Cerebellar cortex (tissue), 1 donor: ENCODE data around the gene DKC1.

Experiments
- DNase-seq: peaks from one replicate; pipeline ENCODE4 v3.0.0-alpha.2; 2015; ENCODE audit warnings: low spot score

DKC1 gene

GRCh38 chrX:154762537-154763296, at the start of gene DKC1:
Gene DKC1, plus strand, starts transcription at chrX:154762864. Its CDS starts 102 bp downstream, at chrX:154762966.
- DNase-seq = peak; percentile 92

DNA sequence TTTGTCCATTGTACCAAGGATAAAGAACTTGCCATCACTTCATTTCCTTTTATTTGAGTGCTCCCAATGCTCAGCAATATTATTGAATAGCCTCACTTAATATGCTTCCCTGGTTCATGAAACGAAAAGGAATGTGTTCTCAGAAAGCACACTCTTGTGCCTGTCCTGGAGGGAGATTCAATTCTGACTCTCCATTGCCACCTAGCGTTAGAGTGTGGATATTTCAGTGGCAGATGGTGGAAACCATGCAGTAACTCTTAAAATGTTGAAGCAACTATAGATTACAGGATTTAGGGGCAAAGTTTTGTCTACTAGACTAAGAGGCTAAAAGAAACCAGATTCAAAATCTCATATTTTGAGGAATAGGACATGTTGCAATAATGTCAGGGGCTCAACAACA, 47.7 kb upstream of the DKC1 start:
- peak; percentile 52 for DNase-seq

GRCh38 chrX:154715825-154716224, 46.8 kb upstream of the DKC1 start:
- DNase-seq = no peak

GRCh38 chrX:154717824-154718223, 44.8 kb upstream of the DKC1 start:
- DNase-seq = no peak

DNA sequence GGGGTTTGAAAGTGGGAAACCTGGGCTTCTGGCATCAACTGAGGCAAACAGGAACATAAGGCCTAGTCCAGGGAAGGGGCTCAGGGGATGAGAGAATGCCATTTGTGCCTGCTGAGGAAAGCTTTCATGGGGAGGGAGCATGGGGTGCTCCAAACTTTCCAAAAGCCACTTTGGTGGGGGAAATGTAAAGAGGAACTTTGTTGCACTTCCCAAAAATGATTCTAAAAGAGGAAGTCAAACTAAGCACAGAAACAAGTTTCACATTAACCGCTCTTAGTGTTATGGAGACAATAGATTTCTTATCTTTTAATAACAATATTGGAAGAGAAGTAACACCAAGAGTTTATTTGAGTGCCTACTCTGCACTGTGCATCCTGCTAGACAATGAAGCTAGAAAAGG, 44.0 kb upstream of the DKC1 start:
- no peak for DNase-seq

DNA sequence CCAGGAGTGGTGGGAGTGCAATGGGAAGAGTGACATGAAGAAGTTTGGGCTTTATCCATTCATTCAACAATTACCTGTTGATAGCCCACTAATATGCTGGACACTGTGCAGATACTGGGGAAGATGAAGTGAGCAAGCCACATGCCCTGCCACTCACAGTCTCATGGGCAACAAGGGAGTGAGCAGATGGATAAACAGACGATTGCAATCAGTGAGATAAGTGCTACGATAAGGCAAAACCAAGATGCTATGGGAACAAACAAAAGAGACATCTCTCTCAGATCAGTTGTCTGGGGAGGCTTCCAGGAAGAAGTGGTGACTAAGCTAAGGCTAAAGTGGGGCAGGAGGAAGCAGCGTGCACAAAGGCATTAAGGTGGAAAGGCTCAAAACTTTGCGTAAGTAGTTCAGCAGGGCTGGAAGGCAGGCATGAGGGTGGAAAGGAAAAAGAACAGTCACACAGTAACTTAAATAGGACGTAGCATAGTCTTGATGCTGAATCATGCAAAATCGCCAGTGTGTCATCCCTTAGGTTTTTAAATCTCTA, 43.5 kb upstream of the DKC1 start:
- DNase-seq = no peak

DNA sequence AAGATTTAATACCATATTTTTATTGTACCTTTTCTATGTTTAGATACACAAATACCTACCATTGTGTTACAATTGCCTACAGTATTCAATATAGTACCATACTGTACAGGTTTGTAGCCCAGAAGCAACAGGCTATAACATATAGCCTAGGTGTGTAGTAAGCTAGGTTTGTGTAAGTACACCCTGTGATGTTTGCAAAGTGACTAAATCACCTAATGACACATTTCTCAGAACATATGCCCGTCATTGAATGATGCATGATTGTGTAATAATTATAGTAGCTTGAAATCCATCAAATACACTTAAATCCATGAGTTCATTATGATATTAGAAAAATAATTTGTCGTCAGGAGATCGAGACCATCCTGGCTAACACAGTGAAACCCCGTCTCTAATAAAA, 42.6 kb upstream of the DKC1 start:
- DNase-seq = no peak

- no peak for DNase-seq
Observed at GRCh38 chrX:154721155-154721554, 41.5 kb upstream of the DKC1 start.

DNA sequence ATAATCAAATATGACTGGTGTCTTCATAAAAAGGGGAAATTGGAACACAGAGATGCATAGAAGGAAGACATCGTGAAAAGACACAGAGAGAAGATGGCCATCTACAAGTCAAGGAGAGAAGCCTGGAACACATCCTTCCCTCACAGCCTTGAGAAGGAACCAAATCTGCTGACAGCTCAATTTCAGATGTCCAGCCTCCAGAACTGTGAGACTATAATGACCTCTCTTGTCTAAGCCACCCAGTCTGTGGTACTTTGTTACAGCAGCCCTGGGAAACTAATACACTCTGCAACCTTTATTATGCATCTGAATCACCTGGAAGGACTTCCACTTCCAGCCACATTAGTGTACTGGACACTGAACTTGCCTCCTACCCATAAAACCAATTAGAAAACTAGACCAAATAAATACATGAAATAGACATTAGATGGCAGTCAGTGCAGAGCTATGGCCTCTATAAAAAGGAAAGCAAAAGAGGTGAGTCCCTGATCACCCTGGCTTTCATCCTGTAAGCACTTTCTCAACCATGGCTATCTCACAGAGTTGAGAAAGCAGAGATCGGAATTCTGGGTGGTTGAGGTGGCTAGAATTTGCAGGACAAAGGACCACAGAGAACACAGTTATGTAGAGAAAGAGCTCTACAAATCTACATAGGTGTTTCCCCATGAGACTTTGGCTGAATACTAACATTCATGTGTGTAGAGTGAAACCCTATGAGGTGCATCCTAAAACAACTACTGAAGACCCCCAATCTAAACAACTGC, 37.5 kb upstream of the DKC1 start:
- DNase-seq = no peak

- DNase-seq = no peak
Observed at GRCh38 chrX:154727418-154727817, 35.2 kb upstream of the DKC1 start.

DNA sequence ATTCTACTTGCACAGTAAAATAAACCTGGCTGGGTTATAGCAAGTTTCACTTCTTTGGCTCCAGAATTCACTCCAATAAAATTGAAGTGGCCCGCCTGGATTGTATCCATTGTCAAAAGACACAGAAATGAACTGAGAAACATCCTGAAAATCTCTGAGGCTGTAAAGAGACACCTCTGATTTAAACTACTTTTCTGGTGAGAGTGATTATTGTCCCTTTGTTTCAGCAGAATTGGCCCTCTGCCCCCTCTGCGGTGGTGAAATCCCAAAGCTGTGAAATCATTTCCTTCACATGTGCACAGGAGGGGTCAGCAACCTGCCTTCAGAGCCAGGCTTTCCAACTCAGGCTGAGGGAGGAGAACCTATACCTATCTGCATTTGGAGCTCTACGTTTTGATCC, 34.8 kb upstream of the DKC1 start:
- no peak for DNase-seq

DNA sequence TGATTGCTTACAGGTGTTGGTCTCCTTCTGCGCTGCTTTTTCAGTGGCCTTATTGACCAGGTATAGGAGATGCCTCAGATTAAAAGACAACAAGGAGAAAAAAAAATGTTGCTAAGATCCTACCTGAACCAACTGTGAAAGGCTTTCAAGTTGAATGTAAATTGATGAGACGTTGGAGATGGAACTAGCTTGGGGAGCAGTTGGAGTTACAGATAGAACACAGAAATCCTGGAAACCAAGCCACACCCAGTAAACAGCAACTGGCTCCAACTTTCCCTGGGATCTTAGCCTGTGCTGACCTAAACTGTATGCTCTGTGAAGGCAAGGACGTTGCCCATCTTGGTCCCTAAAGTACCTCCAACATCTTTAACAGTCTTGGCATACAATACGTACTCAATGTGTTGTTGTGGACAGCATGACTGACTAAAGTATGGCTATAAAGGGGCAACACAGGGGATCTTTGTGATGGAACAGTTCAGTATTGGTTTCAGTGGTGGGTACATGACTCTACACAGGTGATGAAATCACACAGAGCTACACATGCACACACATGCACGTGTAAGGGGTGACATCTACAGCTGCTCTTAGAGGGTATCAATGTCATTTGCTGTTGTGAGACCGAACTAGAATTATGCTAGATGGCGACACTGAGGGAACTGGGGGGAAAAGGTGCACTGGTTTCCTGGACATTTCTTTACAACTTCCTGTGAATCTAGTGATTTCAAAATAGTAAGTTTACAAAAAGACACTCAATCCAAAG, 34.1 kb upstream of the DKC1 start:
- no peak for DNase-seq

DNA sequence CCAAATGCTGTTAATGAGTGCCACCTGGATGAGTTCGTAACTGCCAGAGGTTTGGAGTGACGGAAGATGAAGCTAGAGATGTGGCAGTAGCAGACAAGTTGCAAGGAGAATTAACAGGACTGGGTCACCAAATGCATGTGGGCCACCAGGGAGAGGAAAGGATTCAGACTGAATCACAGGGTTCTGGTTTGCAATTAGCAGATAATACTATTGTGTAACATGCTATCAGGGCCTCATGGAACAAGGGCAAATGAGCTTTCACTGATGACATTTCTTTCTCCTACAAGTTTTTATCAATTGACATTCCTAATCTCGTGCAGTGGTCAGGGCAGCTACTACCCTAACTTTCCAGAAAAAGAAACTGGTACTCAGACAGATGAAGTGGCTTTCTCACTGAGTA, 33.2 kb upstream of the DKC1 start:
- no peak for DNase-seq

DNA sequence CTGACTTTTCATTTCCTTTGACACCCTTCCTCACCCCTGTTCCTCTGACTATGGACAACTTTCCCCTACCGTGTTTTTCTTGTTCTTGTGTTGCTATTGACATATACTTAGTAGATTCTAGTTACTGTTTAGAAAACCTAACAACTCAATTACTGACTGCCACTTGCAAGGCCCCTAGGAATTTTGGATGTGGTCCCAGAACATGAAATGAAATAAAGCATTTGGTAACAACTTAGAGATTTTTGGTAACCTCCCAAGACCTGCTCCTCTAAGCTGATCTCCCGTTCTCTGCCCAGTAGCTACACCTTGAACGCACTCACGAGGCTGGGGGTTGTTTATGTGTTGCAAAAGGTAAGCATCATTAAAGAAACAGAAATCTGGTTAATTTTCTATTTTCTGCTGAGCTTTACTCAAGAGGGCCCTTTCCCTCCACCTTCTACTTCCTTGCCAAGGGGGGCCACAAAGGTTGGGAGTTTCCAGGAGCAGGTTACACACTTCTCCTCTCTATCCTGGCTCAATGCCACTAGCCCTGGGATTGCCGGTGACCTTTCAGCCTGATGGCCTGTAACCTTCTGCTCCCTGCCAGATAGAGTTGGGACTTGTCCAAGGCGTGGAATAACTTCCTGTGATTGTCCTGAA, 32.3 kb upstream of the DKC1 start:
- DNase-seq = no peak

DNA sequence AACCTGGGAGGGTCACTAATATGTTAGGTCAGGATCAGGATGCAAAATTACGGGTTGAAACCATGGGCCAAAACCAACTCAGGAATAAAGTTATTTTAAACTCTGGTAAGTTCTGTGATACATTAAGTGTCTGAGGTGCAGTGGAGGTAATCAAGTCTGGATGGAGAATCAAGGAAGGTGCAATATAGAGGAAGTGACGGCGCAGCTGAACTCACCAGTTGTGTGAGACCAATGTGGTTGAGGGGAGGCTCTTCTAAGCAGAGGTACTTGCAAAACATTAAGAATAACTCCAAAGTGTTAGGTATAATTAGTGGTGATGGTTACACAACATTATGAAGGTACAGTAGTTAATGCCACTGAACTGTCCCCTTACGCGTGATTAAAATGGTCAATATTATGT, 31.5 kb upstream of the DKC1 start:
- DNase-seq = no peak

- no peak for DNase-seq
Observed at GRCh38 chrX:154731881-154732280, 30.8 kb upstream of the DKC1 start.

- no peak for DNase-seq
Observed at GRCh38 chrX:154732421-154733065, 30.1 kb upstream of the DKC1 start.

DNA sequence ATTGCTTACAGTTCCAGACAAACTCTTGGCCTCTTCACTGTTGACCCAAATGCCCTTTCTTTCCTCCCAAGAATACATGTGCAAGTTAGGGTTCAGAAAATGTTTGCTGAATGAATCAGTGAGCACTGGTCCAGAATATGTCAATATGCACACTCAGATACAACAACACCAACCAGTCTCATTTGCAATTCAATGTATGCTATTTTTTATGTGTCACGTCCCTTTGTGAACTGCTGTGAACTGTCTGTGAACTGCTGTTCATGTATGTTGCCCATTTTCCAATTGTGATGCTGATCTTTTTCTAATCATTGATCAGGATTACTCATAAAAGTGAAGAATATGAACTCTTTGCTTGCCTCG, 29.6 kb upstream of the DKC1 start:
- no peak for DNase-seq

- DNase-seq = no peak
Observed at GRCh38 chrX:154734061-154734781, 28.4 kb upstream of the DKC1 start.

GRCh38 chrX:154735695-154736393, 26.8 kb upstream of the DKC1 start:
- DNase-seq = no peak
